Endometrial microvascular endothelial cells (primary cell): ENCODE data around the gene SERGEF. TPM values are rescaled to one million over a fixed set of nuclear protein-coding genes. Genes with fewer than 3 reads are reported as not detected.
"Not testable (repeated sequence)": the region's sequence is repeated elsewhere in the genome, so short reads cannot be mapped to it uniquely, and the experiment has no call there.

ENCODE experiments used
- in situ Hi-C: cut with HindIII; loops from 2 replicates; pipeline ENCODE4 v1.10.0; 2017; ENCODE audit warnings: low sequenced_read_pairs, low pct_unique_long_range_greater_than_20kb; ENCODE audit errors: inconsistent ontology term
- total RNA-seq: library from RNA; depleted of rRNA; stranded (reverse); fragments of >200 nt; gene quantifications from one replicate; pipeline ENCODE4 v1.2.3, GENCODE V29; 2015; ENCODE audit errors: inconsistent ontology term

SERGEF gene
- total RNA-seq, 1 donor from 2014 or later, result 18.5 TPM

GRCh38 chr11:17887779-17888178 lies 125.1 kb downstream of the SERGEF start:
- in situ Hi-C loops, result no loop called here

- in situ Hi-C loops, result no loop called here
Observed at GRCh38 chr11:17883946-17884345, 128.9 kb downstream of the SERGEF start.

GRCh38 chr11:17883057-17883456 lies 129.8 kb downstream of the SERGEF start:
- in situ Hi-C loops, result no loop called here

GRCh38 chr11:17878743-17879142 lies 134.1 kb downstream of the SERGEF start:
- in situ Hi-C loops, result no loop called here

- in situ Hi-C loops, result no loop called here
Observed at GRCh38 chr11:17877886-17878285, 135.0 kb downstream of the SERGEF start.

- in situ Hi-C loops, result no loop called here
Observed at GRCh38 chr11:17876827-17877226, 136.0 kb downstream of the SERGEF start.

GRCh38 chr11:17875891-17876290 lies 137.0 kb downstream of the SERGEF start:
- in situ Hi-C loops, result no loop called here

GRCh38 chr11:17873586-17873985 lies 139.3 kb downstream of the SERGEF start:
- in situ Hi-C loops, result no loop called here

- in situ Hi-C loops, result not testable (repeated sequence)
Observed at GRCh38 chr11:17868398-17868797, 144.4 kb downstream of the SERGEF start.

- in situ Hi-C loops, result no loop called here
Observed at GRCh38 chr11:17867341-17867740, 145.5 kb downstream of the SERGEF start.

GRCh38 chr11:17865765-17866428 lies 146.9 kb downstream of the SERGEF start:
- in situ Hi-C loops, result no loop called here

- in situ Hi-C loops, result no loop called here
Observed at GRCh38 chr11:17864478-17864941, 148.3 kb downstream of the SERGEF start.

- in situ Hi-C loops, result no loop called here
Observed at GRCh38 chr11:17861036-17861755, 151.7 kb downstream of the SERGEF start.

GRCh38 chr11:17859552-17859951 lies 153.3 kb downstream of the SERGEF start:
- in situ Hi-C loops, result no loop called here

GRCh38 chr11:17855531-17856290 lies 157.1 kb downstream of the SERGEF start:
- in situ Hi-C loops, result no loop called here

- in situ Hi-C loops, result no loop called here
Observed at GRCh38 chr11:17853280-17853679, 159.6 kb downstream of the SERGEF start.

GRCh38 chr11:17852246-17852645 lies 160.6 kb downstream of the SERGEF start:
- in situ Hi-C loops, result no loop called here

GRCh38 chr11:17851697-17852096 lies 161.2 kb downstream of the SERGEF start:
- in situ Hi-C loops, result no loop called here

GRCh38 chr11:17850336-17850735 lies 162.5 kb downstream of the SERGEF start:
- in situ Hi-C loops, result no loop called here

- in situ Hi-C loops, result no loop called here
Observed at GRCh38 chr11:17848715-17849114, 164.1 kb downstream of the SERGEF start.
